Measurements from ENCODE around the gene LRRN4. TPM values are rescaled to one million over a fixed set of nuclear protein-coding genes. Genes with fewer than 3 reads are reported as not detected.
"Not testable (repeated sequence)": the region's sequence is repeated elsewhere in the genome, so short reads cannot be mapped to it uniquely, and the experiment has no call there.

LRRN4 gene
- total RNA-seq, 1 donor from 2014 or later = not detected

DNA sequence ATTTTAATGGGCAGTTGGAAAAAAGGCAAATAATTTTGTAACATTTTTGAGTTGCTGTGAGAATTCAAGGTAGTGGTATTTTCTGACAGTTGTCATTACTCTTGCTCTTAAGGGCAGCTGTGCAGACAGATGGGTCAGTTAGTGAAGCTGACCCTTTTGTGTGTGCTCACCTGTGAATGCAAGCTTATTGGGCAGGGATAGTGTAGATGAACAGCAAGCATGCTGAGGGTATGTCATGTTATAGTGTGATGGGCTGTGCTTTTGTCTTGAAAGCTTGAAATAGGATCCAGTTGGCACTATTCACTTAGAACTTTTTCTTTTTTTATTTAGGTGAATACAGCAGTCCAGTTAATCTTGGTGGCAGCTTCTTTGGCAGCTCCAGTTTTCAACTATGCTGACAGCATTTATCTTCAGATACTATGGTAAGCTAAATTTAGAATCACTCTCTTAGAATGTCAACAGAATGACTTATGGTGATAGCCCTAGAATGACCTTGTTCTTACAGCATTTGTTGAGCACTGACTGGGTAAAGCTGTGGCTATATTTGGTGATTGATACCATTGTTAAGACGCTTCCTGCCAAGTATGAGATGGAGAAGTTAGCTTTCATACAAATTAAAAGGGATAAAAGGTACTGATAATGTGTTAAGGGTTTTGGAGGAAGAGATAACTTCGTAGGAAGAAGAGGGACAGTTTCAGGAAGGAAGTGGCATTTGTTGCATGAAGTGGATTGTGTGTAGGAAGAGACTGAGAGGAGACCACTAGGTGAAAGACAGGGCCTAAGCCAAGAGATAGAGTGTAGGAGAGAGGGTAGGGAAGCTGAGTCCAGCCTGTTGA is 19.5 kb downstream of the LRRN4 start:
- Mint-ChIP-seq H3K27ac (ENCODE audit: unreplicated experiment) (peak overlapping the region; percentile 1), H3K4me3 (no peak overlapping the region), H3K36me3 (ENCODE audit: low read depth) (peaks cover 6% of the 10 kb centered on the region), H3K4me1 (no peaks in the 10 kb centered on the region), H3K9me3 (no peaks in the 10 kb centered on the region), H3K27me3 (ENCODE audit: low read depth) (no peaks in the 10 kb centered on the region)
- no peak for DNase-seq (ENCODE audit: low read depth, low spot score)
- no peak for TF ChIP-seq CTCF (conservative IDR thresholded peaks at IDR 0.05)

DNA sequence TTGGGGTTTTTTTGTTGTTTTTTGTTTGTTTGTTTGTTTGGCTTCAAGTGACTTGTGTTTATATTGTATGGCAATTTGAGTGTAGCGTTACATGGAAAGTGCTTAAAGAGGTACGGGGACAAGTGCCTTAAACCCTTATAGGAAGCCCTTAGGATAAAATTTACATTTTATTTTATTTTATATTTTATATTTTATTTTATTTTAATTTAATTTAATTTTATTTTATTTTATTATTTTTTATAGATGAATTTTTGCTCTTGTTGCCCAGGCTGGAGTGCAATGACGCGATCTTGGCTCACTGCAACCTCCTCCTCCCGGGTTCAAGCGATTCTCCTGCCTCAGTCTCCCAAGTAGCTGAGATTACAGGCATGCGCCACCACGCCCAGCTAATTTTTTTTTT is 21.0 kb downstream of the LRRN4 start:
- not testable (repeated sequence) for H3K4me1 Mint-ChIP-seq; H3K9me3 Mint-ChIP-seq; H3K27ac Mint-ChIP-seq (ENCODE audit: unreplicated experiment); H3K36me3 Mint-ChIP-seq (ENCODE audit: low read depth); H3K4me3 Mint-ChIP-seq; H3K27me3 Mint-ChIP-seq (ENCODE audit: low read depth); DNase-seq (ENCODE audit: low read depth, low spot score)

- no peak overlapping the region for H3K27ac Mint-ChIP-seq (ENCODE audit: unreplicated experiment)
Measured at GRCh38 chr20:6030453-6031080, 23.3 kb downstream of the LRRN4 start.

DNA sequence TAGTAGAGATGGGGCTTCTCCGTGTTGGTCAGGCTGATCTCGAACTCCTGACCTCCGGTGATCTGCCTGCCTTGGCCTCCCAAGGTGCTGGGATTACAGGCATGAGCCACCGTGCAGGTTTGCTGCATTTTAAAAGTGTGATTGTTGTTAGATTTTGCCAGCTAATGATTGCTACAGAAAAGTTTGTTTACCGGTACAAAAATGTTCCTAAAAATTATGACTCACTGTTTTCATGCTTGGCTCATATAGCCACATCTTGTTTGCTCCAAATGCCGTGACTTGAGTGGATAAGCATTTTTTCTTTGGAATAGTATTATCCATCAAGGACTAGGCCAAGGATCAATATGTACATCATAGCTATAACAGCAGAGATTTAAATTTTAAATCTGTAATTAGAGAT is 24.3 kb downstream of the LRRN4 start:
- H3K36me3 Mint-ChIP-seq (ENCODE audit: low read depth) = peaks cover 26% of the 10 kb centered on the region
- TF ChIP-seq CTCF (conservative IDR thresholded peaks at IDR 0.05) = no peak
- no peaks in the 10 kb centered on the region for H3K4me1 Mint-ChIP-seq
- H3K27me3 Mint-ChIP-seq (ENCODE audit: low read depth) = no peaks in the 10 kb centered on the region
- DNase-seq (ENCODE audit: low read depth, low spot score) = no peak
- no peak overlapping the region for H3K4me3 Mint-ChIP-seq
- H3K27ac Mint-ChIP-seq (ENCODE audit: unreplicated experiment) = no peak overlapping the region
- H3K9me3 Mint-ChIP-seq = peaks cover 7% of the 10 kb centered on the region

More at GRCh38 chr20:6030453-6031080, 23.3 kb downstream of the LRRN4 start:
- no peak for TF ChIP-seq CTCF (conservative IDR thresholded peaks at IDR 0.05)
- H3K36me3 Mint-ChIP-seq (ENCODE audit: low read depth) = peaks cover 18% of the 10 kb centered on the region
- no peak overlapping the region for H3K4me3 Mint-ChIP-seq
- no peaks in the 10 kb centered on the region for H3K27me3 Mint-ChIP-seq (ENCODE audit: low read depth)
- peaks cover under 1% of the 10 kb centered on the region for H3K9me3 Mint-ChIP-seq
- DNase-seq (ENCODE audit: low read depth, low spot score) = no peak
- no peaks in the 10 kb centered on the region for H3K4me1 Mint-ChIP-seq

- TF ChIP-seq CTCF (conservative IDR thresholded peaks at IDR 0.05) = no peak
- H3K36me3 Mint-ChIP-seq (ENCODE audit: low read depth) = peaks cover 32% of the 10 kb centered on the region
- no peaks in the 10 kb centered on the region for H3K27me3 Mint-ChIP-seq (ENCODE audit: low read depth)
- no peak for DNase-seq (ENCODE audit: low read depth, low spot score)
- H3K9me3 Mint-ChIP-seq = peaks cover 9% of the 10 kb centered on the region
- no peak overlapping the region for H3K27ac Mint-ChIP-seq (ENCODE audit: unreplicated experiment)
- no peak overlapping the region for H3K4me3 Mint-ChIP-seq
- no peaks in the 10 kb centered on the region for H3K4me1 Mint-ChIP-seq
Measured at GRCh38 chr20:6028818-6029217, 25.0 kb downstream of the LRRN4 start.

DNA sequence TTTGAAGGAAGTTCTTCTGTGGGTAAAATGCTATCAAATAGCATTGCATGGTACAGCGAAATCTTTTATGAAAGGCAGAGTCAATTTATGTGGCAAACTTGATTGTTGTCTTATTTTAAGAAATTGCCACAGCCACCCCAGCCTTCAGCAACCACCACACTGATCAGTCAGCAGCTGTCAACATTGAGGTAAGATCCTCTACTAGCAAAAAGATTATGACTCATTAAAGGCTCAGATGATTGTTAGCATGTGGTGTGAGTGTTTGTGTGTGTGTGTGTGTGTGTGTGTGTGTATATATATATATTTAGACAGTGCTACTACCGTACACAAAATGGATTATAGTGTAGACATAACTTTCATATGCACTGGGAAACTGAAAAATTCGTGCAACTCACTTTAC is 27.8 kb downstream of the LRRN4 start:
- no peaks in the 10 kb centered on the region for H3K4me1 Mint-ChIP-seq
- peaks cover 50% of the 10 kb centered on the region for H3K36me3 Mint-ChIP-seq (ENCODE audit: low read depth)
- H3K27ac Mint-ChIP-seq (ENCODE audit: unreplicated experiment) = no peak overlapping the region
- peaks cover 9% of the 10 kb centered on the region for H3K9me3 Mint-ChIP-seq
- TF ChIP-seq CTCF (conservative IDR thresholded peaks at IDR 0.05) = no peak
- no peak overlapping the region for H3K4me3 Mint-ChIP-seq
- H3K27me3 Mint-ChIP-seq (ENCODE audit: low read depth) = no peaks in the 10 kb centered on the region
- no peak for DNase-seq (ENCODE audit: low read depth, low spot score)

Measured in neural crest cell (in vitro differentiated cells).